NCI-H187 (cell line): ENCODE measurements around the gene NSUN6.

Experiments used
- DNase-seq, 2 experiments: peaks; one replicate each; lab custom pipeline; 2025; lab: John Stamatoyannopoulos, UW

NSUN6 gene

DNA sequence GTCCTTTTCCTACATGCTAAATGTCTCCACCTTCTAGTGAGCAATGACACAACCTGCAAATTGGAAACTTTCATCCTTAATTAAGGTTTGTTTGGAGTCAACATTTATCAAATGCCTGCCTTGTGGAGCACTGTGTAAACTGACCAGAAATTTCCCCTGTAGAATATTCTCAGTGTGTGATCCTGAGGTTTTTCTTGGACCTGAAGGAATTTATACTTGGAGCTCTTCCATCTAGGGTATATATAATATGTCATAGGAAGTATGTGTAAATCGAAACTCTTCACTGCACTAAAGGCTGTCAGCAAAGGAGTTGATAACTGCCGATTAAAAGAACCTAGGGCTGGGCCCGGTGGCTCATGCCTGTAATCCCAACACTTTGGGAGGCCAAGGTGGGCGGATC lies 152.4 kb downstream of the NSUN6 start:
- no peak for DNase-seq

GRCh38 chr10:18497806-18498369 lies 153.5 kb downstream of the NSUN6 start:
- no peak for DNase-seq
